ENCODE data around the gene SLC15A3.

Gene SLC15A3

GRCh38 chr11:60951904-60952741 lies at the start of gene SLC15A3:
TSS of gene SLC15A3 (minus strand) at chr11:60952176. CDS start at chr11:60951551, 625 bp downstream.
- H3K9me3 ChIP-seq (replicated peaks in 1 of 11) = no peaks in the 10 kb centered on the region
- no peaks in the 10 kb centered on the region for H3K27me3 ChIP-seq
- H3K9ac ChIP-seq = peak within 1 kb of the TSS; percentile 66 to 97 (median 83)
- H3K4me3 ChIP-seq = peak within 1 kb of the TSS; percentile 35 to 99 (median 58)
- peaks cover 0 to 41% (median 0%) of the 10 kb centered on the region in 11 experiments; a peak in 8 of 22 replicates for H4K20me1 ChIP-seq
- peak in 8 of 11 experiments; percentile 15 to 80 (median 54); a peak in 8 of 22 replicates for TF ChIP-seq Cebpa-rat (IDR thresholded peaks at IDR 0.05)
- peak within 1 kb of the TSS; percentile 78 to 96 (median 90) for H3K27ac ChIP-seq
- H3K36me3 ChIP-seq = peaks cover 0 to 26% (median 0%) of the 10 kb centered on the region in 11 experiments; a peak in 6 of 22 replicates
- H3K4me2 ChIP-seq = peak within 1 kb of the TSS; percentile 85 to 100 (median 94)
- H3K4me1 ChIP-seq = peaks cover 46 to 81% (median 61%) of the 10 kb centered on the region in 10 experiments

- H3K9ac ChIP-seq = no peak overlapping the region
- H3K9me3 ChIP-seq (replicated peaks in 1 of 11) = no peaks in the 10 kb centered on the region
- no peak for TF ChIP-seq Cebpa-rat (IDR thresholded peaks at IDR 0.05)
- H3K4me1 ChIP-seq = peaks cover 25 to 36% (median 30%) of the 10 kb centered on the region in 10 experiments
- H3K4me2 ChIP-seq = no peak overlapping the region
- no peaks in the 10 kb centered on the region for H4K20me1 ChIP-seq
- H3K27me3 ChIP-seq = no peaks in the 10 kb centered on the region
- H3K36me3 ChIP-seq = no peaks in the 10 kb centered on the region
- no peak overlapping the region for H3K27ac ChIP-seq
- H3K4me3 ChIP-seq = no peak overlapping the region
Observed at GRCh38 chr11:61000426-61000825, 48.5 kb upstream of the SLC15A3 start.

GRCh38 chr11:60996381-60997138 lies 44.6 kb upstream of the SLC15A3 start:
- Histone ChIP-seq H3K27ac (no peak overlapping the region), H3K36me3 (no peaks in the 10 kb centered on the region), H3K4me2 (peak overlapping the region in 9 of 11 experiments; percentile 19 to 70 (median 32); a peak in 14 of 22 replicates), H3K4me1 (peaks cover 9 to 14% (median 12%) of the 10 kb centered on the region in 10 experiments), H3K9me3 (replicated peaks in 1 of 11) (no peaks in the 10 kb centered on the region), H3K27me3 (no peaks in the 10 kb centered on the region), H4K20me1 (no peaks in the 10 kb centered on the region), H3K4me3 (no peak overlapping the region), H3K9ac (no peak overlapping the region)
- no peak for TF ChIP-seq Cebpa-rat (IDR thresholded peaks at IDR 0.05)

GRCh38 chr11:60995798-60996197 lies 43.8 kb upstream of the SLC15A3 start:
- H3K9me3 ChIP-seq (replicated peaks in 1 of 11) = no peaks in the 10 kb centered on the region
- no peaks in the 10 kb centered on the region for H3K27me3 ChIP-seq
- H3K4me3 ChIP-seq = no peak overlapping the region
- H3K4me2 ChIP-seq = peak overlapping the region in 10 of 11 experiments; percentile 19 to 70 (median 32); a peak in 17 of 22 replicates
- peaks cover 9 to 14% (median 12%) of the 10 kb centered on the region in 10 experiments for H3K4me1 ChIP-seq
- no peak for TF ChIP-seq Cebpa-rat (IDR thresholded peaks at IDR 0.05)
- no peaks in the 10 kb centered on the region for H4K20me1 ChIP-seq
- H3K27ac ChIP-seq = no peak overlapping the region
- H3K36me3 ChIP-seq = no peaks in the 10 kb centered on the region
- no peak overlapping the region for H3K9ac ChIP-seq

GRCh38 chr11:60994541-60995080 lies 42.6 kb upstream of the SLC15A3 start:
- Histone ChIP-seq H3K27me3 (peaks cover 0 to 2% (median 0%) of the 10 kb centered on the region in 11 experiments; a peak in 2 of 22 replicates), H3K36me3 (no peaks in the 10 kb centered on the region), H3K4me2 (no peak overlapping the region), H3K4me1 (peaks cover 10 to 14% (median 13%) of the 10 kb centered on the region in 10 experiments), H3K27ac (no peak overlapping the region), H4K20me1 (no peaks in the 10 kb centered on the region), H3K4me3 (no peak overlapping the region), H3K9ac (no peak overlapping the region), H3K9me3 (replicated peaks in 1 of 11) (no peaks in the 10 kb centered on the region)
- TF ChIP-seq Cebpa-rat (IDR thresholded peaks at IDR 0.05) = no peak

- H4K20me1 ChIP-seq = no peaks in the 10 kb centered on the region
- no peaks in the 10 kb centered on the region for H3K9me3 ChIP-seq (replicated peaks in 1 of 11)
- H3K9ac ChIP-seq = no peak overlapping the region
- no peak overlapping the region for H3K4me3 ChIP-seq
- no peaks in the 10 kb centered on the region for H3K36me3 ChIP-seq
- peaks cover 17 to 24% (median 21%) of the 10 kb centered on the region in 10 experiments for H3K4me1 ChIP-seq
- peaks cover 0 to 10% (median 0%) of the 10 kb centered on the region in 11 experiments; a peak in 3 of 22 replicates for H3K27me3 ChIP-seq
- no peak for TF ChIP-seq Cebpa-rat (IDR thresholded peaks at IDR 0.05)
- H3K27ac ChIP-seq = no peak overlapping the region
- no peak overlapping the region for H3K4me2 ChIP-seq
Observed at GRCh38 chr11:60993615-60994014, 41.6 kb upstream of the SLC15A3 start.

GRCh38 chr11:60992842-60993409 lies 41.0 kb upstream of the SLC15A3 start:
- H3K36me3 ChIP-seq = no peaks in the 10 kb centered on the region
- H3K4me3 ChIP-seq = no peak overlapping the region
- peaks cover 0 to 11% (median 0%) of the 10 kb centered on the region in 11 experiments; a peak in 3 of 22 replicates for H3K27me3 ChIP-seq
- no peak for TF ChIP-seq Cebpa-rat (IDR thresholded peaks at IDR 0.05)
- no peak overlapping the region for H3K9ac ChIP-seq
- H3K27ac ChIP-seq = no peak overlapping the region
- H3K4me2 ChIP-seq = peak overlapping the region in 2 of 11 experiments; percentile 3 to 12; a peak in 2 of 22 replicates
- no peaks in the 10 kb centered on the region for H3K9me3 ChIP-seq (replicated peaks in 1 of 11)
- H3K4me1 ChIP-seq = peaks cover 17 to 24% (median 21%) of the 10 kb centered on the region in 10 experiments
- H4K20me1 ChIP-seq = no peaks in the 10 kb centered on the region

- Histone ChIP-seq H3K4me3 (no peak overlapping the region), H4K20me1 (no peaks in the 10 kb centered on the region), H3K4me1 (peaks cover 17 to 28% (median 24%) of the 10 kb centered on the region in 10 experiments), H3K27me3 (peaks cover 0 to 11% (median 0%) of the 10 kb centered on the region in 11 experiments; a peak in 3 of 22 replicates), H3K9me3 (replicated peaks in 1 of 11) (no peaks in the 10 kb centered on the region), H3K36me3 (no peaks in the 10 kb centered on the region), H3K27ac (no peak overlapping the region), H3K9ac (no peak overlapping the region), H3K4me2 (no peak overlapping the region)
- TF ChIP-seq Cebpa-rat (IDR thresholded peaks at IDR 0.05) = no peak
Observed at GRCh38 chr11:60991457-60991856, 39.5 kb upstream of the SLC15A3 start.

Data from BLaER1 treated with 17β-estradiol and CSF1 and Interleukin-3, amounts not matched to agents 10 nM and 100 nM (cell line).